Measurements from ENCODE around the gene FKBP3.
"Not testable (repeated sequence)": the region's sequence is repeated elsewhere in the genome, so short reads cannot be mapped to it uniquely, and the experiment has no call there.

The FKBP3 gene

DNA sequence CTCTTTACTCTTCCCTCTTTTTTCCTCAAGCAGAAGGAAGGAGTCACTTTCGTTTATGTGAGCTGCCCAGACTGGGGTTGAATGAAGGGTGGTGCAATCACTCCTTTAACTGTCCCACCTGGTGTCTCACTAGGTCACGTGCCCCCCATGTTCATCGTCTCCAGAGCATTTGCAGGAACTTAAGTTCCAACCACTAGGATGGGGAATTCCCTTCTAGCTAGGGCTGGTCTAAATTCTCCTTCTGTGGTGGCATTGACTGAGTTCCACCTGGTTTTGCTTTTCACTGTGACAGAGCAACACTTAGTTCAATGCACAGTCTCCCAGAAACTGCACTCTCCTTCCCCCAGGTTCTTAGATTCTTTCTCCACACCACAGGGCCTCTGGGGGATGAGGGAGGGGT, 10.9 kb upstream of the FKBP3 start:
- H3K36me3 ChIP-seq (ENCODE audit: insufficient read depth, low read length): no peaks in the 10 kb centered on the region
- TF ChIP-seq POLR2AphosphoS5 (IDR thresholded peaks at IDR 0.05; ENCODE audit: borderline replicate concordance, low read depth, low read length) (no peak), EZH2 (IDR thresholded peaks at IDR 0.05) (no peak), FOXP2 (optimal IDR thresholded peaks at IDR 0.05; ENCODE audit: control extremely low read depth, extremely low read length, insufficient read depth) (no peak)
- no peaks in the 10 kb centered on the region for H3K9me3 ChIP-seq (ENCODE audit: low read depth, low read length)
- no peak for DNase-seq (ENCODE audit: low read depth, low spot score)
- no peak overlapping the region for H3K9ac ChIP-seq (ENCODE audit: insufficient read length)
- H3K27ac ChIP-seq: no peak overlapping the region
- H3K4me3 ChIP-seq: no peak overlapping the region

DNA sequence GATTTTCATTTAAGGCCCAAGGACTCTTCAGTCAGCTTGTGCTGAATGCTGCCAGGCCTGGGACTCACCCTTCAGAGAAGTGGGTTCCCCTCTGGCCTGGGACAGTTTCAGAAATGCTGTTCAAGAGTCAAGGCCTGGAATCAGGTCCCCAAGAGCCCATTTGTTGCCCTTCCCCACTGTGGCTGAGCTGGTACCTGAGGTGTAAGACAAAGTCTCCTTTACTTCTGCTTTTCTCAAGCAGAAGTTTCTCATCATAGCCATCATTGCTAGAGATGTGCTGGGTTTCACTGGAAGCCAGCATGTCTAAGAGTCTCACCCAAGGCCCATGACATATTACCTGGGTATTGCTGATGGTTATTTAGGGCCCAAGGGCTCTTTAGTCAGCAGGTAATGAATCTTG, 10.4 kb upstream of the FKBP3 start:
- Histone ChIP-seq H3K9me3 (ENCODE audit: low read depth, low read length) (no peaks in the 10 kb centered on the region), H3K36me3 (ENCODE audit: insufficient read depth, low read length) (no peaks in the 10 kb centered on the region), H3K27ac (no peak overlapping the region), H3K4me3 (no peak overlapping the region), H3K9ac (ENCODE audit: insufficient read length) (no peak overlapping the region)
- TF ChIP-seq FOXP2 (optimal IDR thresholded peaks at IDR 0.05; ENCODE audit: control extremely low read depth, extremely low read length, insufficient read depth) (no peak), POLR2AphosphoS5 (IDR thresholded peaks at IDR 0.05; ENCODE audit: borderline replicate concordance, low read depth, low read length) (no peak), EZH2 (IDR thresholded peaks at IDR 0.05) (no peak)
- no peak for DNase-seq (ENCODE audit: low read depth, low spot score)

DNA sequence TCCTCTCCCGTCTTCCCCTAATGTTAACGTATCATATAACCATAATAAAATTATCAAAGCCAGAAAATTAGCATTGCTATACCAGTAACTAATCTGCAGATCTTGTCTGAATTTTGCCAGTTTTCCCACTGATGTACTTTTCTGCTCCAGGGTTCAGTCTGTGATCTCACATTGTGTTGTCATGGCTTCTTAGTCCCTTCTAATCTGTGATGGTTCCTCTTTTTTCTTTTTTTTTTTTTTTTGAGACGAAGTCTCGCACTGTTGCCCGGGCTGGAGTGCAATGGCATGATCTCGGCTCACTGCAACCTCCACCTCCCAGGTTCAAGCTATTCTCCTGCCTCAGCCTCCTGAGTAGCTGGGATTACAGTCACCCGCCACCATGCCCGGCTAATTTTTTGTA, 7.8 kb upstream of the FKBP3 start:
- H3K9ac ChIP-seq (ENCODE audit: insufficient read length); H3K9me3 ChIP-seq (ENCODE audit: low read depth, low read length); H3K27ac ChIP-seq; H3K36me3 ChIP-seq (ENCODE audit: insufficient read depth, low read length); H3K4me3 ChIP-seq; DNase-seq (ENCODE audit: low read depth, low spot score): not testable (repeated sequence)

DNA sequence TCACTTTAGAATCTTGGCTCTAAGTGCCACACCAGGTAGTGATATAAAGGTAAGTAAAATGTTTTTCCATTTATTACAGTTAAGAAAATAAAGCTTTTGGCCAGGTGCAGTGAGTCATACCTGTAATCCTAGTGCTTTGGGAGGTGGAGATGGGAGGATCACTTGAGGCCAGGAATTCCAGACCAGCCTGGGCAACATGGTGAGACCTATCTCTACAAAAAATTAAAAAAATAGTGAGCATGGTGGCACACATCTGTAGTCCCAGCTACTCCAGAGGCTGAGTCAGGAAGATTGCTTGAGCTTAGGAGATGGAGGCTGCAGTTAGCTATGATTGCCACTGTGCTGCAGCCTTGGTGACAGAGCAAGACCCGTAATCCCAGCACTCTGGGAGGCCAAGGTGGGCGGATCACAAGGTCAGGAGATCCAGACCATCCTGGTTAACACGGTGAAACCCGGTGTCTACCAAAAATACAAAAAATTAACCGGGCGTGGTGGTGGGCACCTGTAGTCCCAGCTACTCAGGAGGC, 6.4 kb upstream of the FKBP3 start:
- Histone ChIP-seq H3K9ac (ENCODE audit: insufficient read length) (no peak overlapping the region), H3K27ac (no peak overlapping the region), H3K9me3 (ENCODE audit: low read depth, low read length) (no peaks in the 10 kb centered on the region), H3K4me3 (no peak overlapping the region), H3K36me3 (ENCODE audit: insufficient read depth, low read length) (no peaks in the 10 kb centered on the region)
- TF ChIP-seq POLR2AphosphoS5 (IDR thresholded peaks at IDR 0.05; ENCODE audit: borderline replicate concordance, low read depth, low read length) (no peak), FOXP2 (optimal IDR thresholded peaks at IDR 0.05; ENCODE audit: control extremely low read depth, extremely low read length, insufficient read depth) (no peak), EZH2 (IDR thresholded peaks at IDR 0.05) (no peak)
- DNase-seq (ENCODE audit: low read depth, low spot score): no peak

DNA sequence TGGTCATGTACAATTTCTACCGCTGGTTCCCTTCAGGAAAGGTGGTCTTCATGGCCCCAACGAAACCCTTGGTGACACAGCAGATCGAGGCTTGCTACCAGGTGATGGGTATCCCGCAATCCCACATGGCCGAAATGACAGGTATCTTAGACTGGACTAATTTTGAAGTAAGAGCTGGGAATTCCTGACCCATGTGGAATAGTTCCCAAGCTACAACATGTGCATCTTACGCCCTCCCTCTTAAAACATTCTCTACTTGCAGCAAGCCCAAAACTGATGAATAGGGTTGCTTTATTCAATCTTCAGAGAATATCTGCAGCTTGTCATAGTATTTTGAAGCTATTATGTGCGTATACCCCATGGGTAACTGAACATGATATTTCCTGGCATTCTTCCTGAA, 2.1 kb upstream of the FKBP3 start:
- no peaks in the 10 kb centered on the region for H3K36me3 ChIP-seq (ENCODE audit: insufficient read depth, low read length)
- H3K9me3 ChIP-seq (ENCODE audit: low read depth, low read length): no peaks in the 10 kb centered on the region
- DNase-seq (ENCODE audit: low read depth, low spot score): no peak
- no peak overlapping the region for H3K27ac ChIP-seq
- H3K9ac ChIP-seq (ENCODE audit: insufficient read length): peak overlapping the region; percentile 83
- TF ChIP-seq EZH2 (IDR thresholded peaks at IDR 0.05) (no peak), FOXP2 (optimal IDR thresholded peaks at IDR 0.05; ENCODE audit: control extremely low read depth, extremely low read length, insufficient read depth) (no peak), POLR2AphosphoS5 (IDR thresholded peaks at IDR 0.05; ENCODE audit: borderline replicate concordance, low read depth, low read length) (no peak)
- H3K4me3 ChIP-seq: peak overlapping the region; percentile 93

DNA sequence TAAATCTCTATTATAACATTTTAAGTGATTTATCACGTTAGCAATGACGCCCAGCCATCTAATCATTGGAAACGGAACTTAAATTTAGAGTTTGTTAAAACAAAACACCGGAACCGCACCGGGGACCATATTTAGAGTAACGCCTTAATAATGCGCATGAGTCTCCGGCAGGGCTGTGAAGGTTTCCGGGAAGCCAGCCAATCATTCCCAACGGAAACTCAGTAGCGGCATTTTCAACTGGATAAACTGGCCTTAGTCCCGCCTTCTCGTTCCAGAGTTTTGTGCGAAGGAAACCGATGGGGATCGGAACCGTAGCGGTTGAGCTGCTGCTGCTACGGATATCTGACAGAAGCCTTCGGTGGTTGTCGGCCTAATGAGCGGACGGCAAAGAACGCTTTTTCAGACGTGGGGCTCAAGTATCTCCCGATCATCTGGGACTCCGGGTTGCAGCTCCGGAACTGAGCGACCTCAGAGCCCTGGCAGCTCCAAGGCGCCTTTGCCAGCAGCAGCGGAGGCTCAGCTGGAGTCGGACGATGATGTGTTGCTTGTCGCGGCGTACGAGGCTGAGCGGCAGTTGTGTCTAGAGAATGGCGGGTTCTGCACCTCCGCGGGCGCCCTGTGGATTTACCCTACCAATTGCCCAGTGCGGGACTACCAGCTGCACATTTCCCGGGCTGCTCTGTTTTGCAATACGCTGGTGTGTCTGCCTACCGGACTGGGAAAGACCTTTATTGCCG, 1.5 kb upstream of the FKBP3 start, which contains the start of gene FANCM:
TSS of gene FANCM (plus strand) at position 272 of the 737 bp plus-strand sequence. CDS start at position 374, 102 bp downstream.
- no peaks in the 10 kb centered on the region for H3K9me3 ChIP-seq (ENCODE audit: low read depth, low read length)
- peak within 1 kb of the TSS; percentile 61 for H3K27ac ChIP-seq
- DNase-seq (ENCODE audit: low read depth, low spot score): peak; percentile 99
- TF ChIP-seq POLR2AphosphoS5 (IDR thresholded peaks at IDR 0.05; ENCODE audit: borderline replicate concordance, low read depth, low read length): peak; percentile 83
- no peak for TF ChIP-seq FOXP2 (optimal IDR thresholded peaks at IDR 0.05; ENCODE audit: control extremely low read depth, extremely low read length, insufficient read depth)
- TF ChIP-seq EZH2 (IDR thresholded peaks at IDR 0.05): no peak
- peak within 1 kb of the TSS; percentile 93 for H3K4me3 ChIP-seq
- H3K9ac ChIP-seq (ENCODE audit: insufficient read length): peak within 1 kb of the TSS; percentile 83
- 0 out of 2 replicates have a peak, but pooled peaks cover 2% of the 10 kb centered on the region for H3K36me3 ChIP-seq (ENCODE audit: insufficient read depth, low read length)

DNA sequence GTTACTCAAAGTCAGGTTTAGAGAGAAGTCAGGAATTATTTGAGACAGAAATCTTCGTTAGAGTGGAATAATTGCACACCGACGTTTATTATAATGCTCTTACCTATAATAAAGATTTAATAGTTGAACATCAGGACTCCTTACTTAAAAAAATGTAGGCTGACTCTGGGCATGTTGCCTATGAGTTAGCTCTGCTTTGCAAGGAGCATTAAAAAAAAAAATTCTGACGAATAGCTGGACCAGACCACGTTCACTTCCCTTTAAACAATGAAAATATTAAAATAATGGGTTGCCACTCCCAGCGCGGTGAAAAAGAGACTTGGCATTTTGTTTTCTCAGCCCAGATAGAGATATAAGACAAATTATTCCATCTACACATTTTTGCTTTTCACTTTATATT, 875 bp upstream of the FKBP3 start:
- peaks cover 8% of the 10 kb centered on the region; the same call in 1 of the 2 replicates for H3K36me3 ChIP-seq (ENCODE audit: insufficient read depth, low read length)
- peak overlapping the region; percentile 70 for H3K9ac ChIP-seq (ENCODE audit: insufficient read length)
- no peak for DNase-seq (ENCODE audit: low read depth, low spot score)
- no peaks in the 10 kb centered on the region for H3K9me3 ChIP-seq (ENCODE audit: low read depth, low read length)
- H3K27ac ChIP-seq: peak overlapping the region; percentile 57
- peak overlapping the region; percentile 93 for H3K4me3 ChIP-seq
- TF ChIP-seq FOXP2 (optimal IDR thresholded peaks at IDR 0.05; ENCODE audit: control extremely low read depth, extremely low read length, insufficient read depth) (no peak), EZH2 (IDR thresholded peaks at IDR 0.05) (no peak), POLR2AphosphoS5 (IDR thresholded peaks at IDR 0.05; ENCODE audit: borderline replicate concordance, low read depth, low read length) (no peak)

DNA sequence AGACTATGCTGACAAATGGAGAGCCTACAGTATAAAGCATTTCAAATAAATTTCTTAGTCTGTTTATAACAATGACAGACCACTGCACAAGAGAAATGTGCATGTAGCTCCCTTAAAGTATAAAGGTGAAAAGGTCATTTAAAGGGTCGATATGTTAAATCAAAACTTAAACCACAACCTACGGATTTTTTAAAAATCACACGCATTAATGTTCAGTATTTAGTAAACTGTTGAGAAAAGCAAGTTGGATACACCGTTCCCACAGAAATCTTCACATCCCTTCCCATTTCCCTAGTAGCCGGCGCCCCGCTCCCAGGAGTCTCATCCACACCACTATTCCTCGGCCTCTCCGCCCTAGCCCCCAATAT, 614 bp downstream of the FKBP3 start:
- TF ChIP-seq EZH2 (IDR thresholded peaks at IDR 0.05) (no peak), POLR2AphosphoS5 (IDR thresholded peaks at IDR 0.05; ENCODE audit: borderline replicate concordance, low read depth, low read length) (no peak), FOXP2 (optimal IDR thresholded peaks at IDR 0.05; ENCODE audit: control extremely low read depth, extremely low read length, insufficient read depth) (no peak)
- no peak for DNase-seq (ENCODE audit: low read depth, low spot score)
- Histone ChIP-seq H3K9ac (ENCODE audit: insufficient read length) (peak overlapping the region; percentile 97), H3K4me3 (peak overlapping the region; percentile 93), H3K36me3 (ENCODE audit: insufficient read depth, low read length) (peaks cover 19% of the 10 kb centered on the region), H3K9me3 (ENCODE audit: low read depth, low read length) (no peaks in the 10 kb centered on the region), H3K27ac (peak overlapping the region; percentile 75)

Measured in SK-N-MC (cell line).